HG03442 (cell line): ENCODE results near the gene OXCT2.

Experiments used
- ATAC-seq: cut with Tn5 transposase; IDR thresholded peaks from one replicate; pipeline ENCODE4 v1.9.1; 2021; ENCODE audit warnings: mild to moderate bottlenecking, moderate library complexity; ENCODE audit not compliant: unreplicated experiment

OXCT2 gene

GRCh38 chr1:39737546-39738169 lies 33.5 kb downstream of the OXCT2 start:
- no peak for ATAC-seq

GRCh38 chr1:39735731-39736130 lies 35.4 kb downstream of the OXCT2 start:
- ATAC-seq, result no peak

- no peak for ATAC-seq
These were observed 38.0 kb downstream of the OXCT2 start for GRCh38 chr1:39733161-39733560.

- ATAC-seq, result no peak
These were observed 38.4 kb downstream of the OXCT2 start for GRCh38 chr1:39732730-39733129.

GRCh38 chr1:39729842-39730241 lies 41.3 kb downstream of the OXCT2 start:
- no peak for ATAC-seq

GRCh38 chr1:39729030-39729429 lies 42.1 kb downstream of the OXCT2 start:
- ATAC-seq, result no peak

GRCh38 chr1:39727932-39728317 lies 43.2 kb downstream of the OXCT2 start:
- ATAC-seq, result no peak

GRCh38 chr1:39727221-39727931 lies 43.8 kb downstream of the OXCT2 start:
- no peak for ATAC-seq

GRCh38 chr1:39726600-39726999 lies 44.5 kb downstream of the OXCT2 start:
- no peak for ATAC-seq

GRCh38 chr1:39722495-39722894 lies 48.7 kb downstream of the OXCT2 start:
- no peak for ATAC-seq

GRCh38 chr1:39721664-39722063 lies 49.5 kb downstream of the OXCT2 start:
- no peak for ATAC-seq

- no peak for ATAC-seq
These were observed 50.8 kb downstream of the OXCT2 start for GRCh38 chr1:39720094-39720999.
